HuH-7.5 (cell line): ENCODE results near the gene SCUBE2.
"Not testable (repeated sequence)": the region's sequence is repeated elsewhere in the genome, so short reads cannot be mapped to it uniquely, and the experiment has no call there.

Experiments used
- DNase-seq: peaks from one replicate; pipeline ENCODE4 v3.0.0; 2011; ENCODE audit warnings: low spot score

SCUBE2 gene

DNA sequence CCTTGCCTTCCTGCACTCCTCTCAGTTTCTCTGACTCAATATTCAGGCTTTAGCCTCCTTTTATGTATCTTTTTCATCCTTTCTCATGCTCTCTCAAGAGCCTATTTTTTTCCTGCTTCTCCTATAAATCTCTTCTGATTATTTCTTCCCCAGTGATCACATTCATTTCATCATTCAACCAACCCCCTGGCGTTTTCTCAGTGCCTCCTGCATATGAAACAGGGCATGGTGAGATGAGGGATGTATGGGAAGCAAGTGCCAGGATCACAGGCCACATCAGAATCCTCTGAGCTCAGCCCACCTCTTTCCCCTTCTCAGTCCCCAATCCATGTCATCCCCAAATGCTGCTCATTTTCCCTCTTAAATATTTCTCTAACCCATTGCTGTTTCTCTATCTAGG is 48.9 kb downstream of the SCUBE2 start:
- DNase-seq: no peak

- DNase-seq: no peak
These were observed 49.7 kb downstream of the SCUBE2 start for GRCh38 chr11:9041747-9042146.

GRCh38 chr11:9040410-9040809 is 51.0 kb downstream of the SCUBE2 start:
- DNase-seq: no peak

DNA sequence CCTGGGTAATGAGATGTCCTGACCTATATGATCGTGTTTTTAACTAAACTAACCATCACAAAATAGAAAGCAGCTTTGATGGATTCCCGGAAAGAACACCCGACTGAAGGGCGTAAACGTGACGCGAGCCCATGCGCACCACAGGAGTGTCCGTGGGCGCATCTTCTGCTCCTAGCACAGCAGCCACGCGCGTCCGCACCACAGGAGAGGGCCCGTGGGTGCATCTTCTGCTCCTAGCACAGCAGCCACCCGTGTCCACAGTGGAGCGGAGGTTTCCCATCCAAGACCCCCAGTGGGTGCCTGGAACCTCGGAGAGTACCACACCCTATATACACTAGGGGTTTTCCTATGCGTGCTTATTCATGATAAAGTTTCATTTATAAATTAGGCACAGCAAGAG is 51.5 kb downstream of the SCUBE2 start:
- no peak for DNase-seq

DNA sequence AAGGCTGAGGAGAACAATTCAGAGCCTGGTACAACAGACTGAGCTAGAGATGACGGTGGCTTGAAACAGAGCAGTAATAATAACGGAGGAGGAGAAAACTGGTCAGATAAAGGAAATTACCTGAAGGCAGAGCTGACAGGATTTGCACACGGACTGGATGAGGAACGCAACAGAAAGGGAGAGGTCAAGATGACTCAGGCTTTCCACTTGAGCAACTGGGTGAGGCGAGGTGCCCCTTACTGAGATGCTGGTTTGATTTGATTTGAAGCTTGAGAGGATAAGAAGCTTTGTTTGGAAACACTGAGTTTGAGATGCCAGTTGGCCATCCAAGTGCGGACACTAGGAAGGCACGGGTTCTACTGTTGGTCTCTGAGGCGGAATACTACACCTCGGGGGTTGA is 52.2 kb downstream of the SCUBE2 start:
- DNase-seq: no peak

DNA sequence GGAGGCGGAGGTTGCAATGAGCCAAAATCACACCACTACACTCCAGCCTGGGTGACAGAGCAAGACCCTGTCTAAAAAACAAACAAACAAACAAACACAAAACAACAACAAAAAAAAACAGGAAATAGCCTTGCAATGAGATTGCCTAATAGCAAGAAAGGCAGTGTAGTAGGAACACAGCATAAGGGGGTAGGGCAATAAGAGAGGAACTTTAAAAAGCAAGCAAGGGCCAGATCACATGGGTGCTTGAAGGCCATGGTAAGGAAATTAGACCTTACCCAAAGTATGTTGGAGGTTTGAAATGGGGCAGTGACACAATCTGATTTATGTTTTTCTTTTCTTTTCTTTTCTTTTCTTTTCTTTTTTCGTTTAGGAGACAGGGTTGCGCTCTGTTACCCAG is 52.9 kb downstream of the SCUBE2 start:
- DNase-seq: no peak

DNA sequence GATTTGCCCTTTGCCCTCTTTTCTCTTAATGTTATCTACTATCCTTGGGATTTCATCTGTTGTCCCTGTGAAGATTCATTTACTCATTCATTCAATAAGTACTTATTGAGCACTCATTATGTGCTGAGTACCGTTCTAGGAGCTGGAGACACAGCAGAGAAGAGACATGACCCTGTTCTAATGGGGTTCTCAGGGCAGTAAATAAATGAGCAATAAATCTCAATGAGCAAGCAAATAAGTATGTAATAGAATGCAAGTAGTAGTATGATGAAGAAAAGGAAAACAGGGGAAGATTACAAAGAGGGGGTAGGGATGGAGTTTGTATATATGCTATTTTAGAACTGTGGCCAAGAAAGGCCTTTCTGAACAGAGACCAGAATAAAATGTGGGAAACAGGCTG is 53.4 kb downstream of the SCUBE2 start:
- DNase-seq: no peak

DNA sequence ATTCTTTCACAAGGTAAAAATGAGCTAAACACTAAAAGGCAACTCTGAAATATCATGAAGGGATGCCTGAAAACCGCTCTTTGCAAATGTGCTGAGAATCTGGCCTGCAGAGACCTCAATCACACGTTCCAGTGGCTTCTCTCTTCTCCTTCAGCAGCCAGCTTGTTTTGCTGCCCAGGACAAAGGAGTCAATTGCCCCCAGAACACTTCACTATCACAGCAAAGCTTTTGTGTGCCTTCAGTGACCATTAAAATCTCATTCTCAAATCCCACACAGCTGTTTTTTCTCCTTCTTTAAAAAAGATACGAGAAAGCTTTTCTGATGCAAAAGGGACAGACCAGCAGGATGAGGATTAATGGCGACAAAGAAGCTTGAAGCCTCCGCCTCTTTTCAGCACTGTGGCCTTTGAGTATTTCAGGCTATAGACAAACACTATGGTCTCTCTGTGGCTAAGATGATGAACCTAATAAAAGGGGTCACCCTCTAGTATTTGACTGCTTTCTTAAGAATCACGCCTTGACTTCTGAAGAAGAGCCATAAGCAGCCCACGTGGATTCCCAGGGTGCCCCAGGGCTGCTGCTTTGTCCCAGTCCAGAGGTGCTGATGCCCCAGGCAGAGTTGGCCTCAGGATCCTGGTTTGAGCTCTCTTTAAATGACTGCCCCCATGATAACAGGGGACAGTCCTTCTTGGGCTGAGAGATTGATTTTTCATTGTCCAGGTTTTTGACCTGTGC is 54.2 kb downstream of the SCUBE2 start:
- no peak for DNase-seq

- DNase-seq: no peak
These were observed 60.8 kb downstream of the SCUBE2 start for GRCh38 chr11:9030601-9031000.

GRCh38 chr11:9029422-9029821 is 62.0 kb downstream of the SCUBE2 start:
- no peak for DNase-seq

GRCh38 chr11:9028581-9028980 is 62.8 kb downstream of the SCUBE2 start:
- no peak for DNase-seq

GRCh38 chr11:9025101-9025850 is 66.1 kb downstream of the SCUBE2 start:
- no peak for DNase-seq

DNA sequence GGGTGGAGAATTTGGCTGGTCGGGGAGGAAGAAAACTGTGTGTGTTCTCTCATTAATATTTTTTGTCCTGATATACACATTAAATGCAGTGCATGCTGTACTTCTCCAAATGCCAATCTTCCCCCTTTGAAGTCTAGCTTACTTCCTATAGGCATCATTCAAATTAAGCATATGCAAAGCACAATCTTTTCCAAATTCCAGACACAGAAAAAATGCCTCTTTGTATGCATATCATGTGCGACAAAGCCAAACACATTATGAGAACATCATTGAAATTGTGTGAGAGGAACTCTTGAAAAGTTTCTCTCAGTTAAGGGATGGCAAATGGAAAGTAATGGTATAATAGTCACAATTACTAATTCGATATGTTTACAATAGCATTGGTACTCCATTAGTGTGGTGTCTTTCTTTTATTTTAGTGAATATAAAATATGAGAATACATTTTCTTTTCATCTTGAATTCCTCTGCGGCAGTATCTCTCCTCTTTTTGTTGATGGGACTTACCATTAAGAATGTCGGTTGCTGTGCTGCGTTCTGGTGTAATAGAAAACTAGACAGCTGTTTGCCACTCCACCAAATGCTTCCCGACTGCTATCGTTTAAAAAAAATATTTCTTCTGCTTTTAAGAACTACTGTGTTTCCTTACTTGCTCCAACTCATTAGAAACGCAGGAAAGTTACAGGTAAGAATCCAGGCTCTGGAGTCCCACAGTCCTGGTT is 68.3 kb downstream of the SCUBE2 start:
- DNase-seq: no peak

DNA sequence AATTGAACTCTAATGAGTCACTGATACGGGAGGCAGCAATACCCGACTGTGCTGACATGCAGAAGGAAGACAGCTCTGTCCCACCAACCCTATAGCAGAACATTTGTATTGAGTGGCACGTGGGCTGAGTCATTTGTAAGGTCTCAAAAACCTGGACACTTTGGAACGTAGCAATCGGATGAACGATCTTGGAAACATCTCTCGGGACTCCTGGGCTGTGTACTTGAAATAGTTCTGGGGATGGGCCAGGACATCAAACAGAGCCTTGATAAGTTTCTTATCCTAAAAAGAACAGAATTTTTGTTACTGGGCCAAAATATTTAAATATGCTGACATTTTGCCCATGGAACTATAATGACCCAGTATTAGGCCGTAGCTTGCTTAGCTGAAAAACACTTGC is 70.5 kb downstream of the SCUBE2 start:
- no peak for DNase-seq

DNA sequence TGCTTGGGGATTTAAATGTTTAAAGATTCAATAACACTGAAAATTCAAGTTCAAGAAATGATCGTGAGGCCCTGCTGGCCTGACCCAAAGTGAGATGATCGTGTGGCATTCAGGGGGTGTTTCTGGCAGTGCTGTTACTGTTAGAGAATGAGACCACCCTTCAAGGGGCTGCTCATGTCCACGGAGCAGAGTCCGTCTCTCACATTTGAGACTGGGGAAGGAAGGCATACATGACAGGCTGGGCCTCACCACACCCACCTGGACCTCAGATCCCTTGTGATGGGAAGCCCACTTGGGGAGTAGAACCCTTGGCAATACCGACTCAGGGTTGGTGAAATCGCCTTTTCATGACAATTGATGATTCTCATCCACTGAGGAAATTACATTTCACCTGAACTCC is 71.5 kb downstream of the SCUBE2 start:
- DNase-seq: no peak

GRCh38 chr11:9017773-9018172 is 73.6 kb downstream of the SCUBE2 start:
- no peak for DNase-seq

GRCh38 chr11:9016916-9017642 is 74.3 kb downstream of the SCUBE2 start:
- no peak for DNase-seq

DNA sequence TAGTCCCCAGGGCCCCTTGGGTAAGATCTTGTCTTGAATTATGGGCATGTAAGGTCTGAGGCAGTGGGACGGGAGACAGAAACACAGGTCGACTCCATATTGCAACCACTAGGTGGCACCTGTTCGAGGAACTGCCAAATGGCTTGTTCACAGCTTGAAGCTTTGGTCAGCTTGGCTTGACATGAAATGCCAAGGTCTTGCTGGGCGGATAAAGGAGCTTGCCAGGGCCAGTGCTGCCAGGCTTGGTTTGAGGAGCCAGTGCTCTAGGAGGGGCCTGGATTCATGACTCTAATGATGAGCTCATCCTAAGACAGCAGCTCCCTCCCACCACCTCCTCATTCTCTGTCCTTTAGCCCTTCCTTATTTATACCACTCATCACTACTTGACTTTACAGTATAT is 75.7 kb downstream of the SCUBE2 start:
- DNase-seq: peak; percentile 57

- no peak for DNase-seq
These were observed 76.6 kb downstream of the SCUBE2 start for GRCh38 chr11:9014826-9015225.

DNA sequence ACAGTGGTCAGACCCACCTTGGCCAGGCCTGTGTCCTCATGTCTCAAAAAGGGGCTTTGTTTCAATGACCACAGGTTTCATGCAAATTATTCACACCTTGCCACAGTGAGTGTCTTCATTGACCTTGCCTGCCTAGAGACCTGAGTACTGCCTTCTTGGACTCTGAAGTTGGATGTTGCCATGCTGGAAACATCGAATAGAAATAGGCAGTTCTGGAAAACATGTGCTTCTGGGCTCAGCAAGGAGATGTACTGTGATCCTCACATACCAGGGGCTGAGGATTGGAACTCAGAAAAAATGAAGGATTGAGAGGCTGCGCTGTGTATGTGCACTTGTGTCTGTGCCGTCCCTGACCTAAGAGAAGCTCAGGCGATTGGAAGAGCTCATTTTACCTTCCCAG is 78.0 kb downstream of the SCUBE2 start:
- DNase-seq: no peak

DNA sequence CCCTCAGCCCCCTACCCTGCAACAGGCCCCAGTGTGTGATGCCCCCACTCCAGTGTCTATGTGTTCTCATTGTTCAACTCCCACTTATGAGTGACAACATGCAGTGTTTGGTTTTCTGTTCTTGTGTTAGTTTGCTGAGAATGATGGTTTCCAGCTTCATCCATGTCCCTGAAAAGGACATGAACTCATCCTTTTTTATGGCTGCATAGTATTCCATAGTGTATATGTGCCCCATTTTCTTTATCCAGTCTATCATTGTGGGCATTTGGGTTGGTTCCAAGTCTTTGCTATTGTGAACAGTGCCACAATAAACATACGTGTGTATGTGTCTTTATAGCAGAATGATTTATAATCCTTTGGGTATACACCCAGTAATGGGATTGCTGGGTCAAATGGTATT is 81.9 kb downstream of the SCUBE2 start:
- not testable (repeated sequence) for DNase-seq

DNA sequence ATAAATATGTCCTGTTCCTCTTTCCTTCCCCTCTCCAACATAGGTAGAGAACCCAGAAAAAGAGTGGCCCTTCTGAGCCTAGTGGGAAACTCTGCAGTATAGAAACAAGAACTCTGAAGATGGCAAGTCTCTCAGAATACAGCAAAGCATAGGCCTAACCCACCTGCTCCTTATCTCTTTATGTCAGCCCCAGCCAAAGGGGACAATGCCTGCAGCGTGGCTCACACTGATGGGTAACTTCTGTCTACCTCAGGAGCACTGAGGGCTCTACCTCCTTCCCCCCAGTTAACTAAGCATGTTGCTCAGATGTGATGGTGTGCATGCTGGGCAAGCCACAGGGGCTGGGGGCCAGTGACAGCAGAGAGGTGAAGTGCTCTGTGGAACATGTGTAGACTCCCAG is 82.7 kb downstream of the SCUBE2 start:
- no peak for DNase-seq
